ENCODE results near the gene PRUNE1. TPM values are rescaled to one million over a fixed set of nuclear protein-coding genes. Genes with fewer than 3 reads are reported as not detected.

PRUNE1 gene
- total RNA-seq, 1 experiment from 2014 or later = 30.7 TPM

DNA sequence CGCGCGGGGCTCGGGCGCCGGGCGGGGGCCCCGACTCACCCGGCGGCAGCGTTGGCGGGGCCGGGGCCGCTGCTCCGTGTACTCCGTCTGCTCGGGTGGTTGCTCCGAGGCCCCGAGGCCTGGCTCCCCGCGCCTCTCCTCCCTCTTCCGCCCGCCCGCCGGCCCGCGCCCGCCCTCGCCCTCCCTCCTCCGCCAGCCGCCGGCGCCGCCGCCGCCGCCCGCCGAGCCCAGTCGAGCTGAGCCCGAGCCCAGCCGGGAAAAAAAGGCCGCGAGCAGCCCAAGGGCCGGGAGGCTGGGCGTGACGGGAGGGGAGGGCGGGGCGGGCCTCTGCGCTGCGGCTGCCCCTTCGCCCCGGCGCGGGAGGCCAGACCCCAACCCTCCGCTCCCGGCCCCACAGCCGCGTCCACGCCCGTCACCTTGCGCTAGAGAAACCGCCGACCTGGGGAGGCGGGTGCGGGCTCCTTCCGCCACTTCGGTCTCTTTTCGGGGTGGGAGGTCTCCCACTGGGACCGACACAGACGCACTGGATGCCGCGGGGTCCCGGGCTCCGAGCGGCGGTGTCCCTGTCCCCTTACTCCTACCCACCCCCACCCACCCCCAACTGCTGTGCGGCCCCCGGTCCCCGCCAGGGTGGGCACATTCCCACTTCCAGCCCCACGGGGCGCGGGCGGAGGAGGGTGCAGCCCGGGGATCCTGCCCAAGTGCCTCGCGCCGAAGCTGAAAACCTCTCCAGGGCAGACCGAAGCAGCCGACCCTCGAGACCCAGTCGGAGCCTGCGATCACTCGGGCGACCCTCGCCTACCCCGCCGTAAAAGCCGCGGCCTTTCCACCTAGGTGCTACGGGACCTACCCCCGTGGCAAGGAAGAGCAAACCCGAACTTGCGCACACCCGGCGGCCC is 33.4 kb upstream of the PRUNE1 start, which contains the start of gene CERS2:
Gene CERS2, minus strand, starts transcription at position 256 of the 899 bp plus-strand sequence. CDS start 5,745 bp downstream, outside the sequence.
- H3K79me2 ChIP-seq (ENCODE audit: low read depth) = peaks cover 43% of the 10 kb centered on the region
- H3K9me3 ChIP-seq (ENCODE audit: insufficient read depth, low read depth) = no peaks in the 10 kb centered on the region
- H3K36me3 ChIP-seq (ENCODE audit: low read depth) = 0 out of 2 replicates have a peak, but pooled peaks cover 3% of the 10 kb centered on the region
- BruUV-seq (replicated peaks) = no TSS peak
- no peaks in the 10 kb centered on the region for H3K27me3 ChIP-seq (ENCODE audit: insufficient read depth, low read depth)
- TF ChIP-seq, protein P1, sequence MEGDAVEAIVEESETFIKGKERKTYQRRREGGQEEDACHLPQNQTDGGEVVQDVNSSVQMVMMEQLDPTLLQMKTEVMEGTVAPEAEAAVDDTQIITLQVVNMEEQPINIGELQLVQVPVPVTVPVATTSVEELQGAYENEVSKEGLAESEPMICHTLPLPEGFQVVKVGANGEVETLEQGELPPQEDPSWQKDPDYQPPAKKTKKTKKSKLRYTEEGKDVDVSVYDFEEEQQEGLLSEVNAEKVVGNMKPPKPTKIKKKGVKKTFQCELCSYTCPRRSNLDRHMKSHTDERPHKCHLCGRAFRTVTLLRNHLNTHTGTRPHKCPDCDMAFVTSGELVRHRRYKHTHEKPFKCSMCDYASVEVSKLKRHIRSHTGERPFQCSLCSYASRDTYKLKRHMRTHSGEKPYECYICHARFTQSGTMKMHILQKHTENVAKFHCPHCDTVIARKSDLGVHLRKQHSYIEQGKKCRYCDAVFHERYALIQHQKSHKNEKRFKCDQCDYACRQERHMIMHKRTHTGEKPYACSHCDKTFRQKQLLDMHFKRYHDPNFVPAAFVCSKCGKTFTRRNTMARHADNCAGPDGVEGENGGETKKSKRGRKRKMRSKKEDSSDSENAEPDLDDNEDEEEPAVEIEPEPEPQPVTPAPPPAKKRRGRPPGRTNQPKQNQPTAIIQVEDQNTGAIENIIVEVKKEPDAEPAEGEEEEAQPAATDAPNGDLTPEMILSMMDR (conservative IDR thresholded peaks at IDR 0.05) = no peak
- no peak for TF ChIP-seq EZH2 (IDR thresholded peaks at IDR 0.05; ENCODE audit: low read depth)
- peak within 1 kb of the TSS; percentile 99 for H3K4me2 ChIP-seq
- peak within 1 kb of the TSS; percentile 84 for H2AFZ ChIP-seq
- POLR2A ChIA-PET (ENCODE audit: unreplicated experiment) = interaction anchor here (0.6 to 0.8 kb wide), 4 partner anchors 277 to 489 kb away, joined by 8 to 11 read pairs (median 10); no protein-coding TSS in a partner anchor
- intact Hi-C loops (cut with micrococcal nuclease; ENCODE audit: unreplicated experiment) = loop anchor here (5.0 to 10.0 kb wide), 4 partner anchors 98 to 720 kb away; partner anchors contain the start of genes ARNT, CA14 and ENSA
- H4K20me1 ChIP-seq (ENCODE audit: insufficient read depth) = 0 out of 2 replicates have a peak, but pooled peaks cover 8% of the 10 kb centered on the region
- no peaks in the 10 kb centered on the region for H3K9me2 ChIP-seq (ENCODE audit: insufficient read depth)
- CTCF ChIA-PET = interaction anchor here (0.6 kb wide), 1 partner anchor 27 kb away, joined by 5 read pairs; no protein-coding TSS in a partner anchor
- H3K4me3 ChIP-seq = peak within 1 kb of the TSS; percentile 93
- peak in 1 of 2 experiments; percentile 79 for DNase-seq
- peaks cover 70% of the 10 kb centered on the region for H3K4me1 ChIP-seq (replicated peaks; ENCODE audit: insufficient read depth)
- no peak within 1 kb of the TSS for H3K27ac ChIP-seq
- peaks cover 33% of the 10 kb centered on the region; the same call in 1 of the 2 replicates for H3F3A ChIP-seq (ENCODE audit: insufficient read depth, low read depth)

DNA sequence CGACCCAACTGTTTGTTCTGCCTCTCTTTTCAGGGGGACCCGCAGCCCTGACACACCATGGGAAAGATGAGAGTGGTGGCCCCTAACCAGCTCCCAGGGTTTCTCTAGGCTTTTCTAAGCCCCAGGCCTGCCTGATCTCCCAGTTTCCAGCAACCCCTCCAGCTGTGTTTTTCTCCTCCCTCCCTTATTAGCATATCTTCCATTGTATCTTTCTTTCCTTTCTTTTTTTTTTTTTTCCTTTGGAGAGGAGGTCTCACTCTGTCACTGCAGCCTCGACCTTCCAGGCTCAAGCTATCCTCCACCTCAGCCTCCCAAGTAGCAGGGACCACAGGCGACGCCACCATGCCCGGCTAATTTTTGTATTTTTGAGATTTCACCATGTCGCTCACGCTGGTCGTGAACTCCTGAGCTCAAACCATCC is 31.8 kb upstream of the PRUNE1 start:
- peaks cover 27% of the 10 kb centered on the region for H3K79me2 ChIP-seq (ENCODE audit: low read depth)
- intact Hi-C loops (cut with micrococcal nuclease; ENCODE audit: unreplicated experiment) = loop anchor here (2.0 to 10.0 kb wide), 5 partner anchors 82 to 722 kb away; partner anchors contain the start of genes ARNT, CA14, CDC42SE1 and ENSA
- H3K9me3 ChIP-seq (ENCODE audit: insufficient read depth, low read depth) = no peaks in the 10 kb centered on the region
- peak overlapping the region; percentile 71 for H3K27ac ChIP-seq
- H4K20me1 ChIP-seq (ENCODE audit: insufficient read depth) = 0 out of 2 replicates have a peak, but pooled peaks cover 8% of the 10 kb centered on the region
- H3K4me2 ChIP-seq = peak overlapping the region; percentile 73
- no TSS peak for BruUV-seq (replicated peaks)
- H3K4me1 ChIP-seq (replicated peaks; ENCODE audit: insufficient read depth) = peaks cover 82% of the 10 kb centered on the region
- peaks cover 49% of the 10 kb centered on the region for H3F3A ChIP-seq (ENCODE audit: insufficient read depth, low read depth)
- no peak for TF ChIP-seq EZH2 (IDR thresholded peaks at IDR 0.05; ENCODE audit: low read depth)
- TF ChIP-seq, protein P1 (conservative IDR thresholded peaks at IDR 0.05) = no peak
- no peaks in the 10 kb centered on the region for H3K27me3 ChIP-seq (ENCODE audit: insufficient read depth, low read depth)
- no peak for DNase-seq
- H2AFZ ChIP-seq = no peak overlapping the region
- no peak overlapping the region for H3K4me3 ChIP-seq
- H3K9me2 ChIP-seq (ENCODE audit: insufficient read depth) = no peaks in the 10 kb centered on the region
- 0 out of 2 replicates have a peak, but pooled peaks cover 3% of the 10 kb centered on the region for H3K36me3 ChIP-seq (ENCODE audit: low read depth)
- CTCF ChIA-PET = interaction anchor here (0.9 kb wide), 1 partner anchor 20 kb away, joined by 3 read pairs; no protein-coding TSS in a partner anchor
- POLR2A ChIA-PET (ENCODE audit: unreplicated experiment) = interaction anchor here (0.6 kb wide), 2 partner anchors 18 kb away, joined by 6 to 11 read pairs; no protein-coding TSS in a partner anchor
